ENCODE results near the gene ZNF362. TPM values are rescaled to one million over a fixed set of nuclear protein-coding genes. Genes with fewer than 3 reads are reported as not detected.

ZNF362 gene
- total RNA-seq, 1 experiment from 2014 or later, result 10.8 TPM

- intact Hi-C loops (cut with micrococcal nuclease), result no loop called here
- ATAC-seq (no peak), DNase-seq (no peak)
- no peak overlapping the region for H3K4me2 ChIP-seq (ENCODE audit: low read length)
- H3K79me2 ChIP-seq (ENCODE audit: low read length), result no peaks in the 10 kb centered on the region
- CTCF ChIA-PET, result no interaction called here
- POLR2A ChIA-PET (ENCODE audit: unreplicated experiment), result no interaction called here
- H3K27ac ChIP-seq (ENCODE audit: low read length), result no peak overlapping the region
- H3K9me2 ChIP-seq (replicated peaks; ENCODE audit: low read length), result no peaks in the 10 kb centered on the region
- H3K27me3 ChIP-seq (ENCODE audit: low read length), result no peaks in the 10 kb centered on the region
- no peaks in the 10 kb centered on the region for H3K36me3 ChIP-seq (ENCODE audit: low read depth, low read length)
- no peaks in the 10 kb centered on the region for H3F3A ChIP-seq (ENCODE audit: low read length, unreplicated experiment)
- TF ChIP-seq EZH2phosphoT487 (IDR thresholded peaks at IDR 0.05; ENCODE audit: borderline replicate concordance, low read length) (no peak), EZH2 (IDR thresholded peaks at IDR 0.05; ENCODE audit: low read length, unreplicated experiment) (no peak), CTCF (conservative IDR thresholded peaks at IDR 0.05; ENCODE audit: low read depth, low read length) (no peak)
- H3K4me3 ChIP-seq (ENCODE audit: low read length), result no peak overlapping the region
- no TSS peak for BruUV-seq (replicated peaks)
- H3K9ac ChIP-seq (ENCODE audit: low read length), result no peak overlapping the region
- no peaks in the 10 kb centered on the region for H4K20me1 ChIP-seq (ENCODE audit: low read length)
- H3K4me1 ChIP-seq (ENCODE audit: insufficient read depth, low read length), result peaks cover 4% of the 10 kb centered on the region; the same call in 1 of the 2 replicates
- H2AFZ ChIP-seq (ENCODE audit: low read length), result no peak overlapping the region
- no peaks in the 10 kb centered on the region for H3K9me3 ChIP-seq (ENCODE audit: low read length)
These were observed 17.1 kb downstream of the ZNF362 start for GRCh38 chr1:33273406-33273805.

- TF ChIP-seq CTCF (conservative IDR thresholded peaks at IDR 0.05; ENCODE audit: low read depth, low read length), result no peak
- no peak for TF ChIP-seq EZH2phosphoT487 (IDR thresholded peaks at IDR 0.05; ENCODE audit: borderline replicate concordance, low read length)
- TF ChIP-seq EZH2 (IDR thresholded peaks at IDR 0.05; ENCODE audit: low read length, unreplicated experiment), result no peak
- POLR2A ChIA-PET (ENCODE audit: unreplicated experiment), result no interaction called here
- H4K20me1 ChIP-seq (ENCODE audit: low read length), result no peaks in the 10 kb centered on the region
These were observed 17.7 kb downstream of the ZNF362 start for GRCh38 chr1:33273961-33274371.

GRCh38 chr1:33274446-33274845 is 18.2 kb downstream of the ZNF362 start:
- H3K27ac ChIP-seq (ENCODE audit: low read length), result no peak overlapping the region
- intact Hi-C loops (cut with micrococcal nuclease), result no loop called here
- TF ChIP-seq EZH2 (IDR thresholded peaks at IDR 0.05; ENCODE audit: low read length, unreplicated experiment) (no peak), EZH2phosphoT487 (IDR thresholded peaks at IDR 0.05; ENCODE audit: borderline replicate concordance, low read length) (no peak), CTCF (conservative IDR thresholded peaks at IDR 0.05; ENCODE audit: low read depth, low read length) (no peak)
- no peak overlapping the region for H2AFZ ChIP-seq (ENCODE audit: low read length)
- no peak overlapping the region for H3K9ac ChIP-seq (ENCODE audit: low read length)
- ChIA-PET POLR2A (ENCODE audit: unreplicated experiment) (no interaction called here), CTCF (no interaction called here)
- no peaks in the 10 kb centered on the region for H3K27me3 ChIP-seq (ENCODE audit: low read length)
- H4K20me1 ChIP-seq (ENCODE audit: low read length), result no peaks in the 10 kb centered on the region
- H3K9me2 ChIP-seq (replicated peaks; ENCODE audit: low read length), result no peaks in the 10 kb centered on the region
- H3F3A ChIP-seq (ENCODE audit: low read length, unreplicated experiment), result no peaks in the 10 kb centered on the region
- no peak overlapping the region for H3K4me3 ChIP-seq (ENCODE audit: low read length)
- DNase-seq (no peak), ATAC-seq (no peak)
- BruUV-seq (replicated peaks), result no TSS peak
- H3K4me2 ChIP-seq (ENCODE audit: low read length), result no peak overlapping the region
- H3K36me3 ChIP-seq (ENCODE audit: low read depth, low read length), result no peaks in the 10 kb centered on the region
- peaks cover 4% of the 10 kb centered on the region; the same call in 1 of the 2 replicates for H3K4me1 ChIP-seq (ENCODE audit: insufficient read depth, low read length)
- no peaks in the 10 kb centered on the region for H3K9me3 ChIP-seq (ENCODE audit: low read length)
- no peaks in the 10 kb centered on the region for H3K79me2 ChIP-seq (ENCODE audit: low read length)

More at GRCh38 chr1:33273961-33274371, 17.7 kb downstream of the ZNF362 start:
- H3K79me2 ChIP-seq (ENCODE audit: low read length), result no peaks in the 10 kb centered on the region
- no TSS peak for BruUV-seq (replicated peaks)
- ATAC-seq, result peak; percentile 38
- H3K9me3 ChIP-seq (ENCODE audit: low read length), result no peaks in the 10 kb centered on the region
- H3K4me2 ChIP-seq (ENCODE audit: low read length), result no peak overlapping the region
- no peaks in the 10 kb centered on the region for H3K36me3 ChIP-seq (ENCODE audit: low read depth, low read length)
- peak; percentile 60 for DNase-seq
- H3F3A ChIP-seq (ENCODE audit: low read length, unreplicated experiment), result no peaks in the 10 kb centered on the region
- no peak overlapping the region for H3K4me3 ChIP-seq (ENCODE audit: low read length)
- no peak overlapping the region for H2AFZ ChIP-seq (ENCODE audit: low read length)
- H3K9ac ChIP-seq (ENCODE audit: low read length), result no peak overlapping the region
- CTCF ChIA-PET, result no interaction called here
- peaks cover 4% of the 10 kb centered on the region; the same call in 1 of the 2 replicates for H3K4me1 ChIP-seq (ENCODE audit: insufficient read depth, low read length)
- H3K9me2 ChIP-seq (replicated peaks; ENCODE audit: low read length), result no peaks in the 10 kb centered on the region
- H3K27me3 ChIP-seq (ENCODE audit: low read length), result no peaks in the 10 kb centered on the region
- intact Hi-C loops (cut with micrococcal nuclease), result no loop called here
- H3K27ac ChIP-seq (ENCODE audit: low read length), result no peak overlapping the region
